ENCODE measurements around the gene GTF2B. TPM values are rescaled to one million over a fixed set of nuclear protein-coding genes. Genes with fewer than 3 reads are reported as not detected.

Gene GTF2B
- total and polyA plus RNA-seq, 9 of the 15 experiments (the other 6 are each of a cell fraction or from before 2014, with no cell fraction given) = 34.5 to 113 (median 66.0) TPM

DNA sequence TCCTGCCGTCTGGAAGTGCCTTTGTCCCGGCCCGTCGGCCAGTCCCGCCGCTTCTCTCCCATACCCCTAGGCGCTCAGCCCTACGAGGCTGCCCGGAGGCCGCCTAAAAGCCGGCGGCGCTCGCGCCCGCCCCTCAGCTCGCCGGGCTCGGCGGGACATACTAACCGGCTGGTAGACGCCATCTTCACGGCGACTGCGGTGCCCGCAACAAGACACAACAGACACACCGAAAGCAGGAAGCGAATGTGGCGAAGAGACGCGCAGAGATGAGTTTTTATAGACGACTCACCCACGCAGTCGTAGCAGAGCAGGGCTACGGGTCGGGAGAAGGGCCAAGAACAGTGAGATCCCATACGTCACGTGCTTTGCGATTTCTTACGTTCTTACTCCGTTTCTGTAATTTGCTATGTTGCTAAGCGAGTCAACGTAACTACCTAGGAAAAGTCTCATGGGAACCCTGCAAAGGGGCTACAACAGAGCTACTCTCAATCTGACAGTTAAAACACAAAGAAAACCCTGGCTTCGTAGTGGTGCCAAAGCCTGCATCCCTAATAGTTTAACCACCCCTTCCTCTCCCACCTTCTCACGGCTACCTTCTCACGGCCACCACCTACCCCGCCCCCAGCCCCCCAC, at the start of gene GTF2B (continued):
- TF ChIP-seq SIN3A (IDR thresholded peaks at IDR 0.05; ENCODE audit: borderline replicate concordance in 2 of 2, control insufficient read depth in 1 of 2, low read depth in 2 of 2, low read length in 2 of 2) (peak; percentile 72 to 83; a peak in 2 of 4 replicates), ZNF197 (CRISPR knock-in tag; IDR thresholded peaks at IDR 0.05; ENCODE audit: low read depth) (0 out of 2 replicates have a peak, but pooled peaks have one; percentile 54), TBL1XR1 (IDR thresholded peaks at IDR 0.05; ENCODE audit: low read length in 2 of 2) (peak in 1 of 2 experiments; percentile 54; a peak in 3 of 4 replicates), SP1 (CRISPR knock-in tag; IDR thresholded peaks at IDR 0.05) (peak; percentile 80), ZNF77 (CRISPR knock-in tag; IDR thresholded peaks at IDR 0.05) (no peak), MYBL2 (IDR thresholded peaks at IDR 0.05; ENCODE audit: low read depth) (no peak; the same call in 1 of the 2 replicates), MYBL2 (CRISPR knock-in tag; IDR thresholded peaks at IDR 0.05; ENCODE audit: borderline replicate concordance) (no peak), POLR2B (IDR thresholded peaks at IDR 0.05; ENCODE audit: low read depth, partially characterized antibody) (peak; percentile 96), BRD4 (IDR thresholded peaks at IDR 0.05) (peak; percentile 72; the same call in 1 of the 2 replicates), FOXP1 (CRISPR knock-in tag; IDR thresholded peaks at IDR 0.05) (peak; percentile 70), TEAD4 (IDR thresholded peaks at IDR 0.05; ENCODE audit: low read length) (peak; percentile 68), TEAD4 (CRISPR knock-in tag; IDR thresholded peaks at IDR 0.05; ENCODE audit: borderline replicate concordance) (no peak), ARHGAP35 (IDR thresholded peaks at IDR 0.05; ENCODE audit: partially characterized antibody) (no peak), CREB1 (IDR thresholded peaks at IDR 0.05) (peak; percentile 97), CREB1 (CRISPR knock-in tag; IDR thresholded peaks at IDR 0.05) (peak; percentile 92), MECOM (CRISPR knock-in tag; IDR thresholded peaks at IDR 0.05) (no peak), NONO (IDR thresholded peaks at IDR 0.05; ENCODE audit: low read depth in 2 of 2, low read length in 1 of 2) (peak; percentile 21 to 89; a peak in 2 of 4 replicates), NBN (IDR thresholded peaks at IDR 0.05; ENCODE audit: low read depth) (peak; percentile 90)
- TF ChIP-seq, protein P1, sequence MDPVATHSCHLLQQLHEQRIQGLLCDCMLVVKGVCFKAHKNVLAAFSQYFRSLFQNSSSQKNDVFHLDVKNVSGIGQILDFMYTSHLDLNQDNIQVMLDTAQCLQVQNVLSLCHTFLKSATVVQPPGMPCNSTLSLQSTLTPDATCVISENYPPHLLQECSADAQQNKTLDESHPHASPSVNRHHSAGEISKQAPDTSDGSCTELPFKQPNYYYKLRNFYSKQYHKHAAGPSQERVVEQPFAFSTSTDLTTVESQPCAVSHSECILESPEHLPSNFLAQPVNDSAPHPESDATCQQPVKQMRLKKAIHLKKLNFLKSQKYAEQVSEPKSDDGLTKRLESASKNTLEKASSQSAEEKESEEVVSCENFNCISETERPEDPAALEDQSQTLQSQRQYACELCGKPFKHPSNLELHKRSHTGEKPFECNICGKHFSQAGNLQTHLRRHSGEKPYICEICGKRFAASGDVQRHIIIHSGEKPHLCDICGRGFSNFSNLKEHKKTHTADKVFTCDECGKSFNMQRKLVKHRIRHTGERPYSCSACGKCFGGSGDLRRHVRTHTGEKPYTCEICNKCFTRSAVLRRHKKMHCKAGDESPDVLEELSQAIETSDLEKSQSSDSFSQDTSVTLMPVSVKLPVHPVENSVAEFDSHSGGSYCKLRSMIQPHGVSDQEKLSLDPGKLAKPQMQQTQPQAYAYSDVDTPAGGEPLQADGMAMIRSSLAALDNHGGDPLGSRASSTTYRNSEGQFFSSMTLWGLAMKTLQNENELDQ (CRISPR knock-in tag; IDR thresholded peaks at IDR 0.05; ENCODE audit: borderline replicate concordance) = 0 out of 2 replicates have a peak, but pooled peaks have one; percentile 71
- TF ChIP-seq, protein P2, sequence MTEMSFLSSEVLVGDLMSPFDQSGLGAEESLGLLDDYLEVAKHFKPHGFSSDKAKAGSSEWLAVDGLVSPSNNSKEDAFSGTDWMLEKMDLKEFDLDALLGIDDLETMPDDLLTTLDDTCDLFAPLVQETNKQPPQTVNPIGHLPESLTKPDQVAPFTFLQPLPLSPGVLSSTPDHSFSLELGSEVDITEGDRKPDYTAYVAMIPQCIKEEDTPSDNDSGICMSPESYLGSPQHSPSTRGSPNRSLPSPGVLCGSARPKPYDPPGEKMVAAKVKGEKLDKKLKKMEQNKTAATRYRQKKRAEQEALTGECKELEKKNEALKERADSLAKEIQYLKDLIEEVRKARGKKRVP (CRISPR knock-in tag; IDR thresholded peaks at IDR 0.05) = no peak

Measured in K562 (cell line).